ENCODE data around the gene G6PC1. TPM values are rescaled to one million over a fixed set of nuclear protein-coding genes. Genes with fewer than 3 reads are reported as not detected.
A peak's percentile ranks its signal among the peaks of the same experiment; 100 is the strongest.

G6PC1 gene
- total and polyA plus RNA-seq, 2 experiments from 2014 or later = not detected

- DNase-seq (ENCODE audit: low read depth in 1 of 2, low spot score in 1 of 2) = no peak
- TF ChIP-seq CTCF (IDR thresholded peaks at IDR 0.05; ENCODE audit: low read depth, low read length) = no peak
- no peaks in the 10 kb centered on the region for H3K36me3 ChIP-seq
- H3K27me3 ChIP-seq = no peaks in the 10 kb centered on the region
- H3K9me3 ChIP-seq (ENCODE audit: low read depth) = no peaks in the 10 kb centered on the region
- no peak overlapping the region for H3K4me3 ChIP-seq
- H3K27ac ChIP-seq = no peak overlapping the region
- H3K4me1 ChIP-seq (ENCODE audit: low read depth) = peaks cover 4% of the 10 kb centered on the region
These were observed 28.9 kb downstream of the G6PC1 start for GRCh38 chr17:42929497-42929844.

GRCh38 chr17:42937712-42938596, 37.4 kb downstream of the G6PC1 start:
- H3K27ac ChIP-seq = no peak overlapping the region
- no peaks in the 10 kb centered on the region for H3K9me3 ChIP-seq (ENCODE audit: low read depth)
- H3K36me3 ChIP-seq = no peaks in the 10 kb centered on the region
- no peaks in the 10 kb centered on the region for H3K27me3 ChIP-seq
- H3K4me1 ChIP-seq (ENCODE audit: low read depth) = no peaks in the 10 kb centered on the region
- peak; percentile 76 for TF ChIP-seq CTCF (IDR thresholded peaks at IDR 0.05; ENCODE audit: low read depth, low read length)
- DNase-seq (ENCODE audit: low read depth in 1 of 2, low spot score in 1 of 2) = peak; percentile 73 to 76
- no peak overlapping the region for H3K4me3 ChIP-seq

GRCh38 chr17:42944211-42944610, 43.6 kb downstream of the G6PC1 start:
- DNase-seq (ENCODE audit: low read depth in 1 of 2, low spot score in 1 of 2) = no peak
- H3K4me3 ChIP-seq = no peak overlapping the region
- no peaks in the 10 kb centered on the region for H3K27me3 ChIP-seq
- H3K27ac ChIP-seq = no peak overlapping the region
- H3K36me3 ChIP-seq = peaks cover 3% of the 10 kb centered on the region
- H3K4me1 ChIP-seq (ENCODE audit: low read depth) = no peaks in the 10 kb centered on the region
- no peaks in the 10 kb centered on the region for H3K9me3 ChIP-seq (ENCODE audit: low read depth)
- TF ChIP-seq CTCF (IDR thresholded peaks at IDR 0.05; ENCODE audit: low read depth, low read length) = no peak

GRCh38 chr17:42946812-42947211, 46.2 kb downstream of the G6PC1 start:
- Histone ChIP-seq H3K4me3 (no peak overlapping the region), H3K27me3 (no peaks in the 10 kb centered on the region), H3K9me3 (ENCODE audit: low read depth) (no peaks in the 10 kb centered on the region), H3K36me3 (peaks cover 18% of the 10 kb centered on the region), H3K4me1 (ENCODE audit: low read depth) (no peaks in the 10 kb centered on the region), H3K27ac (no peak overlapping the region)
- no peak for TF ChIP-seq CTCF (IDR thresholded peaks at IDR 0.05; ENCODE audit: low read depth, low read length)
- DNase-seq (ENCODE audit: low read depth in 1 of 2, low spot score in 1 of 2) = no peak

GRCh38 chr17:42950044-42950783, 49.6 kb downstream of the G6PC1 start:
- no peaks in the 10 kb centered on the region for H3K9me3 ChIP-seq (ENCODE audit: low read depth)
- TF ChIP-seq CTCF (IDR thresholded peaks at IDR 0.05; ENCODE audit: low read depth, low read length) = no peak
- no peaks in the 10 kb centered on the region for H3K4me1 ChIP-seq (ENCODE audit: low read depth)
- no peak overlapping the region for H3K27ac ChIP-seq
- H3K27me3 ChIP-seq = no peaks in the 10 kb centered on the region
- H3K36me3 ChIP-seq = peaks cover 39% of the 10 kb centered on the region
- no peak for DNase-seq (ENCODE audit: low read depth in 1 of 2, low spot score in 1 of 2)
- no peak overlapping the region for H3K4me3 ChIP-seq

Other genes starting within 250 kb of the G6PC1 start
- gene TUBG2, start 241.5 kb upstream of the G6PC1 start, total RNA-seq = 47.1 and 62.7 TPM in 2 replicates
- gene TUBG2, start 241.5 kb upstream of the G6PC1 start, polyA plus RNA-seq = 67.4 and 83.1 TPM in 2 replicates
- gene PLEKHH3, start 223.8 kb upstream of the G6PC1 start, total RNA-seq = 50.3 and 79.1 TPM in 2 replicates
- 54.7 and 95.6 TPM in 2 replicates for gene PLEKHH3, start 223.8 kb upstream of the G6PC1 start, polyA plus RNA-seq
- gene CCR10, start 219.0 kb upstream of the G6PC1 start, total RNA-seq = 5.8 and 13.5 TPM in 2 replicates
- gene CCR10, start 219.0 kb upstream of the G6PC1 start, polyA plus RNA-seq = 16.3 and 21.1 TPM in 2 replicates
- gene CNTNAP1, start 218.3 kb upstream of the G6PC1 start, total RNA-seq = 15.4 and 17.9 TPM in 2 replicates
- gene CNTNAP1, start 218.3 kb upstream of the G6PC1 start, polyA plus RNA-seq = 3.5 and 3.9 TPM in 2 replicates
- gene EZH1, start 155.8 kb upstream of the G6PC1 start, total RNA-seq = 19.2 and 33.8 TPM in 2 replicates
- gene EZH1, start 155.8 kb upstream of the G6PC1 start, polyA plus RNA-seq = 22.7 and 34.9 TPM in 2 replicates
- 16.2 and 16.5 TPM in 2 replicates for gene RAMP2, start 139.6 kb upstream of the G6PC1 start, total RNA-seq
- 20.6 and 28.0 TPM in 2 replicates for gene RAMP2, start 139.6 kb upstream of the G6PC1 start, polyA plus RNA-seq
- gene VPS25, start 127.3 kb upstream of the G6PC1 start, total RNA-seq = 101 and 129 TPM in 2 replicates
- 133 and 136 TPM in 2 replicates for gene VPS25, start 127.3 kb upstream of the G6PC1 start, polyA plus RNA-seq
- 0.04 and 1.6 TPM in 2 replicates for gene WNK4, start 120.2 kb upstream of the G6PC1 start, total RNA-seq
- gene WNK4, start 120.2 kb upstream of the G6PC1 start, polyA plus RNA-seq = 0.67 and 0.71 TPM in 2 replicates
- gene COA3, start 102.1 kb upstream of the G6PC1 start, total RNA-seq = 84.1 and 113 TPM in 2 replicates
- 228 and 275 TPM in 2 replicates for gene COA3, start 102.1 kb upstream of the G6PC1 start, polyA plus RNA-seq
- 0.27 TPM in 1 of 2 replicates, not detected in the other for gene CNTD1, start 101.9 kb upstream of the G6PC1 start, total RNA-seq
- 2.5 and 3.9 TPM in 2 replicates for gene CNTD1, start 101.9 kb upstream of the G6PC1 start, polyA plus RNA-seq
- 64.5 and 112 TPM in 2 replicates for gene BECN1, start 76.5 kb upstream of the G6PC1 start, total RNA-seq
- 65.2 and 71.5 TPM in 2 replicates for gene BECN1, start 76.5 kb upstream of the G6PC1 start, polyA plus RNA-seq
- gene PSME3, start 67.4 kb upstream of the G6PC1 start, total RNA-seq = 59.4 and 72.3 TPM in 2 replicates
- 77.0 and 104 TPM in 2 replicates for gene PSME3, start 67.4 kb upstream of the G6PC1 start, polyA plus RNA-seq
- 2.5 and 5.6 TPM in 2 replicates for gene AOC2, start 56.2 kb upstream of the G6PC1 start, total RNA-seq
- 2.4 and 4.8 TPM in 2 replicates for gene AOC2, start 56.2 kb upstream of the G6PC1 start, polyA plus RNA-seq
- gene AOC3, start 49.6 kb upstream of the G6PC1 start, total RNA-seq = 2.3 and 5.2 TPM in 2 replicates
- gene AOC3, start 49.6 kb upstream of the G6PC1 start, polyA plus RNA-seq = 2.6 and 3.4 TPM in 2 replicates
- 36.1 and 37.0 TPM in 2 replicates for gene AARSD1, start 63.7 kb downstream of the G6PC1 start, total RNA-seq
- 76.1 and 82.1 TPM in 2 replicates for gene AARSD1, start 63.7 kb downstream of the G6PC1 start, polyA plus RNA-seq
- gene PTGES3L, start 79.3 kb downstream of the G6PC1 start, total RNA-seq = 42.8 and 50.8 TPM in 2 replicates
- 72.9 and 86.1 TPM in 2 replicates for gene PTGES3L, start 79.3 kb downstream of the G6PC1 start, polyA plus RNA-seq
- 20.5 and 28.8 TPM in 2 replicates for gene RUNDC1, start 79.8 kb downstream of the G6PC1 start, total RNA-seq
- gene RUNDC1, start 79.8 kb downstream of the G6PC1 start, polyA plus RNA-seq = 33.8 and 39.0 TPM in 2 replicates
- 958 and 1,193 TPM in 2 replicates for gene RPL27, start 97.6 kb downstream of the G6PC1 start, total RNA-seq
- gene RPL27, start 97.6 kb downstream of the G6PC1 start, polyA plus RNA-seq = 906 and 971 TPM in 2 replicates
- gene IFI35, start 106.0 kb downstream of the G6PC1 start, total RNA-seq = 4.7 and 6.8 TPM in 2 replicates
- gene IFI35, start 106.0 kb downstream of the G6PC1 start, polyA plus RNA-seq = 8.7 and 9.4 TPM in 2 replicates
- 264 and 312 TPM in 2 replicates for gene VAT1, start 121.6 kb downstream of the G6PC1 start, total RNA-seq
- 207 and 216 TPM in 2 replicates for gene VAT1, start 121.6 kb downstream of the G6PC1 start, polyA plus RNA-seq
- gene RND2, start 124.4 kb downstream of the G6PC1 start, total RNA-seq = 18.5 and 18.8 TPM in 2 replicates
- 19.9 and 23.1 TPM in 2 replicates for gene RND2, start 124.4 kb downstream of the G6PC1 start, polyA plus RNA-seq
- 11.3 and 12.9 TPM in 2 replicates for gene BRCA1, start 224.6 kb downstream of the G6PC1 start, total RNA-seq
- gene BRCA1, start 224.6 kb downstream of the G6PC1 start, polyA plus RNA-seq = 7.2 and 7.4 TPM in 2 replicates

All from cardiac muscle cell (in vitro differentiated cells and primary cell).